ENCODE measurements around the gene GAB2.
"Not testable (repeated sequence)": the region's sequence is repeated elsewhere in the genome, so short reads cannot be mapped to it uniquely, and the experiment has no call there.

GAB2 gene

GRCh38 chr11:78199015-78199652 is 218.5 kb downstream of the GAB2 start:
- no peak for DNase-seq

GRCh38 chr11:78197816-78198215 is 219.8 kb downstream of the GAB2 start:
- no peak for DNase-seq

GRCh38 chr11:78196661-78197091 is 220.9 kb downstream of the GAB2 start:
- no peak for DNase-seq

GRCh38 chr11:78195917-78196560 is 221.6 kb downstream of the GAB2 start:
- DNase-seq = no peak

GRCh38 chr11:78194490-78194889 is 223.1 kb downstream of the GAB2 start:
- DNase-seq = no peak

- DNase-seq = no peak
These were observed 223.8 kb downstream of the GAB2 start for GRCh38 chr11:78193806-78194205.

GRCh38 chr11:78192911-78193351 is 224.7 kb downstream of the GAB2 start:
- DNase-seq = no peak

GRCh38 chr11:78192223-78192719 is 225.3 kb downstream of the GAB2 start:
- no peak for DNase-seq

GRCh38 chr11:78190871-78191538 is 226.6 kb downstream of the GAB2 start:
- no peak for DNase-seq

GRCh38 chr11:78190374-78190773 is 227.2 kb downstream of the GAB2 start:
- DNase-seq = no peak

GRCh38 chr11:78189851-78190250 is 227.8 kb downstream of the GAB2 start:
- no peak for DNase-seq

- no peak for DNase-seq
These were observed 228.4 kb downstream of the GAB2 start for GRCh38 chr11:78189174-78189724.

GRCh38 chr11:78188286-78189173 is 229.1 kb downstream of the GAB2 start, which contains the start of the genes KCTD21 and USP35:
Gene KCTD21, minus strand, starts transcription at chr11:78188626. Its CDS starts 14,072 bp downstream, at chr11:78174554.
Gene USP35, plus strand, starts transcription at chr11:78188919. Its CDS starts 7,327 bp downstream, at chr11:78196246.
- DNase-seq = peak; percentile 78

- no peak for DNase-seq
These were observed 230.0 kb downstream of the GAB2 start for GRCh38 chr11:78187366-78188285.

GRCh38 chr11:78181185-78181584 is 236.4 kb downstream of the GAB2 start:
- no peak for DNase-seq

GRCh38 chr11:78180751-78181150 is 236.9 kb downstream of the GAB2 start:
- DNase-seq = no peak

GRCh38 chr11:78179459-78180071 is 238.1 kb downstream of the GAB2 start:
- no peak for DNase-seq

GRCh38 chr11:78177216-78177615 is 240.4 kb downstream of the GAB2 start:
- DNase-seq = no peak

- DNase-seq = no peak
These were observed 240.9 kb downstream of the GAB2 start for GRCh38 chr11:78176605-78177141.

- not testable (repeated sequence) for DNase-seq
These were observed 241.8 kb downstream of the GAB2 start for GRCh38 chr11:78175862-78176261.
